ENCODE measurements around the gene MYRF.

- TF ChIP-seq CTCF (conservative IDR thresholded peaks at IDR 0.05) (no peak), ZFX (IDR thresholded peaks at IDR 0.05) (no peak)
Measured at GRCh38 chr11:61785837-61786402, 33.5 kb downstream of the MYRF start.

All from C4-2B (cell line).